ENCODE measurements around the gene CAPN10.

CAPN10 gene

DNA sequence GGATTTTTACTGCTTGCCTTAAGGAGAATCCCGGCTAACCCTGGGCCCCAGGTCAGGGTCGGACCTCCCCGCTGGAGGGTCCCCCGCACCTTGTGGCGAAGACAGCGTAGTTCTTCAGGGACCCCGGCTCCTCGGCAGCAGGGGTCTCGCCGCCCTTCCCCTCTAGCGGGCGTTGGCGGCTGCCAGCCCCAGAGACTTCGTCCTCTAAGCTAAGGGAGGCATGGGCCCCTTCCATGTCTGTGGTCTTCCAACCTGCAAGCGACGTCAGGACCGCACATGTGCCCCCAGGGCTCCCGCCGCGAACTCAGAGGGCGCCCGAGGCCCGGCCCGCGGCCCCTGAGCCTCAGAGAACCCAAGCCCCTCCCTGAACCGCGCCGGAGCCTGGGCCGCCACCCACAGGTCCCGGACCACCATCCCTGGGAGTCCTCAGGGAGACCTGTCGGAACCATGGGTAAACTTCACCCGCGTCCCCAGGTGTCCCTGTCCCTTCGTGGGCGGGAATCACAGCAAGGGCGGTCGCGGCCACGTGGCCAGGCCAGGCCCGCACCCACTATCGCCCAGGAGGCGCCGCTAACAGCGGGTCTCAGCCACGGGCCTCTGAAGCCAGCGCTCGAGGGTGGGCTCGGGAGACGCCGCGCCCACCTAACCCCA, 29.3 kb upstream of the CAPN10 start:
- no peaks in the 10 kb centered on the region for H3K9me3 ChIP-seq (ENCODE audit: insufficient read depth, low read length, severe bottlenecking)
- TF ChIP-seq EZH2 (IDR thresholded peaks at IDR 0.05; ENCODE audit: borderline replicate concordance, low read depth, low read length, severe bottlenecking) (no peak), CTCF (IDR thresholded peaks at IDR 0.05; ENCODE audit: borderline replicate concordance, extremely low read depth, low read length, poor library complexity, severe bottlenecking) (no peak)

DNA sequence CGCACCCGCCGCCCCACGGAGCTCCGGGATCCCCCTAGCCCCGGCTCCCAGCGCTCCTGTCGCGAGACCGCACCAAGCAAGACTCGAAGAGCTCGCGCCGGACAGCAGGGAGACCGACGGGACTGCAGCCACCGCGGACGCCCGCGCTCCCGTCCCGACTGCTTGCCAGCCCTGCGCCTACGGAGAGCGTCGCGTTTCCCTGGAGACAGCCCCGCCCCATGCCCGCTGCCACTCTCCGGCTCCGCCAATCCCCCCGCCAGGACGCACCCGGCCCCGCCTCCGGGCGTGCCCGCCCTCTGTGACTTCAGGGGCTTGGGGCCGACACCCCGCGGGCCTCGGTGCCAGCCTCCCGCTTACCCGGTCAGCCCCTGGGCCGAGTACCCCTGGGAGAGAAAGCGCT, 28.7 kb upstream of the CAPN10 start, which contains the start of gene ANKMY1:
ANKMY1 (minus strand) TSS at position 181 of the 400 bp plus-strand sequence. CDS start 653 bp downstream, outside the sequence.
- Histone ChIP-seq H4K20me1 (ENCODE audit: insufficient read depth, low read length) (peaks cover 8% of the 10 kb centered on the region), H3K9ac (ENCODE audit: low read depth, low read length) (peak within 1 kb of the TSS; percentile 99; the same call in 1 of the 2 replicates), H3K4me3 (ENCODE audit: low read depth in 1 of 2, low read length in 2 of 2) (peak within 1 kb of the TSS in 1 of 2 experiments; percentile 78; a peak in 1 of 4 replicates), H3K27me3 (ENCODE audit: insufficient read depth, low read length, poor library complexity) (no peaks in the 10 kb centered on the region), H3K4me2 (ENCODE audit: insufficient read depth, low read length) (peak within 1 kb of the TSS; percentile 91), H3K36me3 (ENCODE audit: insufficient read depth, low read length) (peaks cover 67% of the 10 kb centered on the region), H3K9me3 (ENCODE audit: insufficient read depth, low read length, severe bottlenecking) (no peaks in the 10 kb centered on the region), H2AFZ (ENCODE audit: low read depth, low read length) (no peak within 1 kb of the TSS), H3K27ac (ENCODE audit: low read length) (peak within 1 kb of the TSS; percentile 98), H3K4me1 (ENCODE audit: insufficient read depth, low read length) (peaks cover 36% of the 10 kb centered on the region), H3K79me2 (ENCODE audit: insufficient read depth, low read length) (peaks cover 88% of the 10 kb centered on the region)
- TF ChIP-seq CTCF (IDR thresholded peaks at IDR 0.05; ENCODE audit: borderline replicate concordance, extremely low read depth, low read length, poor library complexity, severe bottlenecking): no peak
- TF ChIP-seq EZH2 (IDR thresholded peaks at IDR 0.05; ENCODE audit: borderline replicate concordance, low read depth, low read length, severe bottlenecking): no peak
- ATAC-seq (ENCODE audit: insufficient read depth, low read depth) (no peak), DNase-seq (no peak)

More for the DNA sequence above, 29.3 kb upstream of the CAPN10 start:
- H3K4me2 ChIP-seq (ENCODE audit: insufficient read depth, low read length): no peak overlapping the region
- DNase-seq (no peak), ATAC-seq (ENCODE audit: insufficient read depth, low read depth) (no peak)
- H2AFZ ChIP-seq (ENCODE audit: low read depth, low read length): no peak overlapping the region
- H3K79me2 ChIP-seq (ENCODE audit: insufficient read depth, low read length): peaks cover 82% of the 10 kb centered on the region
- peaks cover 67% of the 10 kb centered on the region for H3K36me3 ChIP-seq (ENCODE audit: insufficient read depth, low read length)
- H3K27me3 ChIP-seq (ENCODE audit: insufficient read depth, low read length, poor library complexity): no peaks in the 10 kb centered on the region
- H3K27ac ChIP-seq (ENCODE audit: low read length): no peak overlapping the region
- peaks cover 30% of the 10 kb centered on the region for H3K4me1 ChIP-seq (ENCODE audit: insufficient read depth, low read length)
- no peak overlapping the region for H3K4me3 ChIP-seq (ENCODE audit: low read depth in 1 of 2, low read length in 2 of 2)
- no peak overlapping the region for H3K9ac ChIP-seq (ENCODE audit: low read depth, low read length)
- peaks cover 8% of the 10 kb centered on the region for H4K20me1 ChIP-seq (ENCODE audit: insufficient read depth, low read length)

GRCh38 chr2:240558236-240558761, 28.2 kb upstream of the CAPN10 start:
- H3K4me1 ChIP-seq (ENCODE audit: insufficient read depth, low read length): peaks cover 37% of the 10 kb centered on the region
- peak overlapping the region; percentile 2; the same call in 1 of the 2 replicates for H3K27ac ChIP-seq (ENCODE audit: low read length)
- no peak for DNase-seq
- TF ChIP-seq CTCF (IDR thresholded peaks at IDR 0.05; ENCODE audit: borderline replicate concordance, extremely low read depth, low read length, poor library complexity, severe bottlenecking): no peak
- no peak for TF ChIP-seq EZH2 (IDR thresholded peaks at IDR 0.05; ENCODE audit: borderline replicate concordance, low read depth, low read length, severe bottlenecking)
- no peaks in the 10 kb centered on the region for H3K9me3 ChIP-seq (ENCODE audit: insufficient read depth, low read length, severe bottlenecking)
- H3K9ac ChIP-seq (ENCODE audit: low read depth, low read length): peak overlapping the region; percentile 99; the same call in 1 of the 2 replicates
- H4K20me1 ChIP-seq (ENCODE audit: insufficient read depth, low read length): peaks cover 8% of the 10 kb centered on the region
- no peak for ATAC-seq (ENCODE audit: insufficient read depth, low read depth)
- H3K4me2 ChIP-seq (ENCODE audit: insufficient read depth, low read length): peak overlapping the region; percentile 91; the same call in 1 of the 2 replicates
- peaks cover 66% of the 10 kb centered on the region for H3K36me3 ChIP-seq (ENCODE audit: insufficient read depth, low read length)
- H3K4me3 ChIP-seq (ENCODE audit: low read depth in 1 of 2, low read length in 2 of 2): no peak overlapping the region
- H3K79me2 ChIP-seq (ENCODE audit: insufficient read depth, low read length): peaks cover 86% of the 10 kb centered on the region
- no peak overlapping the region for H2AFZ ChIP-seq (ENCODE audit: low read depth, low read length)
- no peaks in the 10 kb centered on the region for H3K27me3 ChIP-seq (ENCODE audit: insufficient read depth, low read length, poor library complexity)
